Measurements from ENCODE around the gene STRIP2. TPM values are rescaled to one million over a fixed set of nuclear protein-coding genes. Genes with fewer than 3 reads are reported as not detected.

Gene STRIP2
- total RNA-seq, 1 donor from 2014 or later = 1.3 TPM

GRCh38 chr7:129412501-129412900, 21.7 kb upstream of the STRIP2 start:
- H3K36me3 ChIP-seq = peaks cover 41% of the 10 kb centered on the region

DNA sequence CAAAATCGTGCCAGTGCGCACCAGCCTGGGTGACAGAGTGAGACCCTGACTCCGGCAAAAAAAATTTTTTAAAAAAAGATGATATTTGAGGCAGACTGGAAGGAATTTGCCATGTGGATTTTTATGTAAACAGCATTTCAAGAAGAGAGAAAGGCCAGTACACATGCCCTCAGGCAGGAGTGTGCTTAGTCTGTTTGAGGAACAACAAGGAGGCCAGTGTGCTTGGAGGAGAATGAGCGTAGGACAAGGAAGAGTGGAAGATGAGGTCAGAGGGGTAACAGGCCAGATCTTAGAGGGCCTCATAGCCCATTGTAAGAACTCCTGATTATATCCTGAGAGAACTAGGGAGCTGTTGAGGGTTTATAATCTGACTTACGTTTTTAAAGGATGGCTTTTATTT, 17.2 kb upstream of the STRIP2 start:
- H3K4me1 ChIP-seq = no peaks in the 10 kb centered on the region
- no peaks in the 10 kb centered on the region for H3K27me3 ChIP-seq
- no peaks in the 10 kb centered on the region for H3K9me3 ChIP-seq
- TF ChIP-seq, protein P1, sequence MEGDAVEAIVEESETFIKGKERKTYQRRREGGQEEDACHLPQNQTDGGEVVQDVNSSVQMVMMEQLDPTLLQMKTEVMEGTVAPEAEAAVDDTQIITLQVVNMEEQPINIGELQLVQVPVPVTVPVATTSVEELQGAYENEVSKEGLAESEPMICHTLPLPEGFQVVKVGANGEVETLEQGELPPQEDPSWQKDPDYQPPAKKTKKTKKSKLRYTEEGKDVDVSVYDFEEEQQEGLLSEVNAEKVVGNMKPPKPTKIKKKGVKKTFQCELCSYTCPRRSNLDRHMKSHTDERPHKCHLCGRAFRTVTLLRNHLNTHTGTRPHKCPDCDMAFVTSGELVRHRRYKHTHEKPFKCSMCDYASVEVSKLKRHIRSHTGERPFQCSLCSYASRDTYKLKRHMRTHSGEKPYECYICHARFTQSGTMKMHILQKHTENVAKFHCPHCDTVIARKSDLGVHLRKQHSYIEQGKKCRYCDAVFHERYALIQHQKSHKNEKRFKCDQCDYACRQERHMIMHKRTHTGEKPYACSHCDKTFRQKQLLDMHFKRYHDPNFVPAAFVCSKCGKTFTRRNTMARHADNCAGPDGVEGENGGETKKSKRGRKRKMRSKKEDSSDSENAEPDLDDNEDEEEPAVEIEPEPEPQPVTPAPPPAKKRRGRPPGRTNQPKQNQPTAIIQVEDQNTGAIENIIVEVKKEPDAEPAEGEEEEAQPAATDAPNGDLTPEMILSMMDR (IDR thresholded peaks at IDR 0.05) = no peak
- DNase-seq (no peak), ATAC-seq (no peak)
- no peak overlapping the region for H3K27ac ChIP-seq
- H3K4me3 ChIP-seq = no peak overlapping the region
- intact Hi-C loops (cut with DNase I) = no loop called here
- H3K36me3 ChIP-seq = peaks cover 32% of the 10 kb centered on the region

More at GRCh38 chr7:129412501-129412900, 21.7 kb upstream of the STRIP2 start:
- TF ChIP-seq, protein P1 (IDR thresholded peaks at IDR 0.05) = no peak
- Histone ChIP-seq H3K27ac (no peak overlapping the region), H3K4me3 (no peak overlapping the region), H3K27me3 (no peaks in the 10 kb centered on the region), H3K4me1 (no peaks in the 10 kb centered on the region), H3K9me3 (no peaks in the 10 kb centered on the region)
- intact Hi-C loops (cut with DNase I) = no loop called here
- DNase-seq (no peak), ATAC-seq (no peak)

DNA sequence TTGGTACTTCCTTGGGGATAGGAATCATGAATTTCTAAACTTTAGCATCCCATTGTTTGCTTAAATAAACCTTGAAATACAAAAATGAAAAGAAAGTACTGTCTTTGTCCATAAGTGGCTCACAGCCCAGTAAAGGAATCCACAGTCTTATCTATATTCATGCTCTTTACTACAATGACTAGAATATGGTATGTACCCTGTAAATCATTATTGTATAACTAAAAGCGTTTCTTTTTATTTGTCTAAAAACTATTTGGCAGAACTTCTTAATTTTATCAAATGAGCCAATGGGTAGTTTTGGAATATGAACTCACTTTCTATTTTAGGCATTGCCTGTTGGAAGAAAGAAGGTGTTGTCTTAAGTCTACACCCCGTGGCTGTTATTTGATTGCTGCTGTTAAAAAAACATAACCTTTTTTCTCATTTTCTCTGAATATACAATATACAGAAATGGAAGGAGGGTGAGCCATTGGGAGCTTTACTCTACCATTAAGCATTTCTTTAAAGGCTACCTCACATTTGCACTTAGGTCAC, 12.4 kb upstream of the STRIP2 start:
- Histone ChIP-seq H3K27me3 (no peaks in the 10 kb centered on the region), H3K4me1 (no peaks in the 10 kb centered on the region), H3K36me3 (peaks cover 45% of the 10 kb centered on the region), H3K4me3 (no peak overlapping the region), H3K27ac (no peak overlapping the region), H3K9me3 (no peaks in the 10 kb centered on the region)
- DNase-seq (no peak), ATAC-seq (no peak)
- intact Hi-C loops (cut with DNase I) = no loop called here
- TF ChIP-seq, protein P1 (IDR thresholded peaks at IDR 0.05) = no peak

DNA sequence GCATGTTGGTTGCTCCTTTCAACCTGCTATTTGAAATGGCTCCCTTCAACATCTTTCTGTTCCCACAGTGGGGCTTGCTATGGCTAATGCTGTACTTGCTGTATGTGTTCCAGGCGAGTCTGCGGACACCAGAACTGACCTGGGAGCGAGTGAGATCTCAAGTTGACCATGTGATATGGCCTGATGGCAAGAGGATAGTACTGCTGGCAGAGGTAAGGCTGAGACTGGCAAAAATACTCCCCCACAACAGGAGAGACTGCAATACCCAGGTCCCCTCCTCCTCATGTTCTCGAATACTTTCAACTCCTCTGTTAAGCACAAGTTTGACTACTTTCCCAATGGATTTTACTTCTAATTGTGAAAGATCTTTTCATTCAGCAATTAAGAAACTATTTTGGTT, 11.5 kb upstream of the STRIP2 start:
- Histone ChIP-seq H3K4me1 (no peaks in the 10 kb centered on the region), H3K27me3 (no peaks in the 10 kb centered on the region), H3K9me3 (no peaks in the 10 kb centered on the region), H3K27ac (no peak overlapping the region), H3K4me3 (no peak overlapping the region), H3K36me3 (peaks cover 50% of the 10 kb centered on the region)
- intact Hi-C loops (cut with DNase I) = no loop called here
- TF ChIP-seq, protein P1 (IDR thresholded peaks at IDR 0.05) = no peak
- ATAC-seq (no peak), DNase-seq (no peak)

DNA sequence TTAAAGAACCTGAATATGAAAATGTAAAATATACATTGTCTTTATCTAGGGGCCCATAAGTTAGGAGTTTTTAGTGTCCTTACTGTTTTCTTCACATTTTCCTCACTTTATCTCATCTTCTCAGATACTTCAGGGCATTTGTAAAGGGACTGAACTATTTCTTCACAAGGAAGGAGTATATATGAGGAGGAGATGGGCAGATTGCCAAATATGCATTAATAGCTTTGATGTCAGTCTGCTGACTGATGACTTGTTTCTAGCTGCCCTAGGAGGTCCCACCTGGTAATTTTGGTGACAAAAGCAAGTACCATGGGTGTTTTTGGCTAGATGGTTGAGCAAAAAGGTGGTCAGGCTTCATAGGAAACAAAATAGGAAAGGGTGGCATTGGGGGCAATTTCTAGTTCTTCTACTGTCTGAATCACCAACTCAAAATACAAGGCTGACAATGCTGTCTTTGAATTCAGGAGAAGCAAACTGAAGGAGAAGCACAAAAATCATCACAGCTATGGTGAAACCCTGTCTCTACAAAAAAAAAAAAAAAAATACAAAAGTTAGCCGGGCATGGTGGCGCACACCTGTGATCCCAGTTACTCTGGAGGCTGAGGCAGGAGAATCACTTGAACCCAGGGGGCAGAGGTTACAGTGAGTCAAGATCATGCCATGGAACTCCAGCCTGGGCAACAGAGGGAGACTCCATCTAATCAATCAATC, 10.4 kb upstream of the STRIP2 start:
- Histone ChIP-seq H3K27ac (no peak overlapping the region), H3K9me3 (no peaks in the 10 kb centered on the region), H3K4me3 (no peak overlapping the region), H3K27me3 (no peaks in the 10 kb centered on the region), H3K4me1 (no peaks in the 10 kb centered on the region), H3K36me3 (peaks cover 50% of the 10 kb centered on the region)
- TF ChIP-seq, protein P1 (IDR thresholded peaks at IDR 0.05) = no peak
- ATAC-seq (no peak), DNase-seq (no peak)
- intact Hi-C loops (cut with DNase I) = no loop called here
